H9 (cell line): ENCODE results near the gene COL27A1. TPM values are rescaled to one million over a fixed set of nuclear protein-coding genes. Genes with fewer than 3 reads are reported as not detected.

ENCODE experiments used
- DNase-seq: peaks from one replicate; pipeline ENCODE4 v3.0.0-alpha.2; 2017
- H2AFZ ChIP-seq: one replicate; pipeline ENCODE4 v1.6.1; 2013; ENCODE audit warnings: mild to moderate bottlenecking, low read length, control low read depth, moderate library complexity
- H2AK5ac ChIP-seq: 2 replicates; pipeline ENCODE4 v1.6.1; 2013; ENCODE audit warnings: low read length, control low read depth, mixed read lengths; ENCODE audit not compliant: insufficient read length
- H2BK120ac ChIP-seq: one replicate; pipeline ENCODE4 v1.6.1; 2013; ENCODE audit warnings: low read depth, mild to moderate bottlenecking, low read length, control low read depth, inconsistent platforms; ENCODE audit not compliant: poor library complexity, severe bottlenecking
- H2BK12ac ChIP-seq: 2 replicates; pipeline ENCODE4 v1.6.1; 2013; ENCODE audit warnings: low read length, control low read depth, mixed read lengths, low read depth; ENCODE audit not compliant: insufficient read length
- H2BK15ac ChIP-seq: 2 replicates; pipeline ENCODE4 v1.6.1; 2013; ENCODE audit warnings: low read depth, low read length, control low read depth
- H2BK20ac ChIP-seq: one replicate; pipeline ENCODE4 v1.6.1; 2013; ENCODE audit warnings: low read depth, mild to moderate bottlenecking, low read length, control low read depth, inconsistent platforms; ENCODE audit not compliant: poor library complexity, severe bottlenecking
- H2BK5ac ChIP-seq: 2 replicates; pipeline ENCODE4 v1.6.1; 2013; ENCODE audit warnings: low read length, control low read depth, mixed read lengths; ENCODE audit not compliant: insufficient read length
- H3K14ac ChIP-seq: 2 replicates; pipeline ENCODE4 v1.6.1; 2013; ENCODE audit warnings: low read length, control low read depth; ENCODE audit not compliant: insufficient read depth
- H3K18ac ChIP-seq: 2 replicates; pipeline ENCODE4 v1.6.1; 2013; ENCODE audit warnings: low read depth, mild to moderate bottlenecking, mixed read lengths, low read length, control low read depth; ENCODE audit not compliant: insufficient read length
- H3K23ac ChIP-seq: 2 replicates; pipeline ENCODE4 v1.6.1; 2013; ENCODE audit warnings: low read length, control low read depth, mixed read lengths, low read depth; ENCODE audit not compliant: insufficient read length
- H3K23me2 ChIP-seq: 2 replicates; pipeline ENCODE4 v1.6.1; 2013; ENCODE audit warnings: low read depth, mild to moderate bottlenecking, mixed read lengths, low read length, control low read depth; ENCODE audit not compliant: insufficient read length, poor library complexity, severe bottlenecking
- H3K27ac ChIP-seq: 2 replicates; pipeline ENCODE4 v1.5.1; 2013; ENCODE audit warnings: low read length, control low read depth, mixed read lengths, low read depth; ENCODE audit not compliant: insufficient read length
- H3K27me3 ChIP-seq: 2 replicates; pipeline ENCODE4 v1.6.1; 2013; ENCODE audit warnings: low read length, control low read depth, inconsistent platforms; ENCODE audit not compliant: insufficient read depth
- H3K4ac ChIP-seq: 2 replicates; pipeline ENCODE4 v1.6.1; 2013; ENCODE audit warnings: low read depth, mild to moderate bottlenecking, control low read depth, inconsistent platforms, low read length, moderate library complexity
- H3K4me1 ChIP-seq: 2 replicates; pipeline ENCODE4 v1.6.1; 2013; ENCODE audit warnings: low read length, control low read depth, inconsistent platforms; ENCODE audit not compliant: insufficient read depth
- H3K4me2 ChIP-seq: 2 replicates; pipeline ENCODE4 v1.6.1; 2013; ENCODE audit warnings: low read length, control low read depth, mixed read lengths; ENCODE audit not compliant: insufficient read length, insufficient read depth
- H3K56ac ChIP-seq: 2 replicates; pipeline ENCODE4 v1.6.1; 2013; ENCODE audit warnings: low read depth, mild to moderate bottlenecking, mixed read lengths, low read length, control low read depth; ENCODE audit not compliant: insufficient read length
- H3K79me1 ChIP-seq: 2 replicates; pipeline ENCODE4 v1.6.1; 2013; ENCODE audit warnings: low read depth, mild to moderate bottlenecking, moderate library complexity, low read length, control low read depth, inconsistent platforms; ENCODE audit not compliant: insufficient read depth, poor library complexity, severe bottlenecking
- H3K79me2 ChIP-seq: 2 replicates; pipeline ENCODE4 v1.6.1; 2013; ENCODE audit warnings: low read length, control low read depth, inconsistent platforms; ENCODE audit not compliant: insufficient read depth
- H3K9ac ChIP-seq: 2 replicates; pipeline ENCODE4 v1.6.1; 2013; ENCODE audit warnings: low read length, control low read depth, mixed read lengths; ENCODE audit not compliant: insufficient read length; ENCODE audit errors: extremely low read depth
- H3K9me3 ChIP-seq: one replicate; pipeline ENCODE4 v1.6.1; 2013; ENCODE audit warnings: low read depth, low read length, inconsistent platforms; ENCODE audit not compliant: control insufficient read depth
- H3T11ph ChIP-seq: one replicate; pipeline ENCODE4 v1.6.1; 2013; ENCODE audit warnings: mild to moderate bottlenecking, low read length, control low read depth, inconsistent platforms
- H4K20me1 ChIP-seq: one replicate; pipeline ENCODE4 v1.6.1; 2013; ENCODE audit not compliant: control insufficient read depth, insufficient read length, insufficient read depth
- H4K5ac ChIP-seq: 2 replicates; pipeline ENCODE4 v1.6.1; 2013; ENCODE audit warnings: low read depth, mild to moderate bottlenecking, mixed read lengths, low read length, control low read depth; ENCODE audit not compliant: insufficient read length
- H4K8ac ChIP-seq: replicated peaks from 2 replicates; pipeline ENCODE4 v1.6.1; 2013; ENCODE audit warnings: low read length, control low read depth, mixed read lengths, low read depth; ENCODE audit not compliant: insufficient read length
- H4K91ac ChIP-seq: 2 replicates; pipeline ENCODE4 v1.6.1; 2013; ENCODE audit warnings: low read depth, mild to moderate bottlenecking, moderate library complexity, mixed read lengths, low read length, control low read depth; ENCODE audit not compliant: insufficient read length
- H3K27ac Mint-ChIP-seq, 3 experiments: 2 replicates in 2 of 3; 3 replicates in 1 of 3; pipeline ENCODE4 v1.8.0; 2020 to 2021; ENCODE audit warnings: mixed read lengths in 3 of 3, mild to moderate bottlenecking in 1 of 3, moderate library complexity in 1 of 3
- H3K27me3 Mint-ChIP-seq: 2 replicates; pipeline ENCODE4 v1.8.0; 2021; ENCODE audit warnings: low read depth, mild to moderate bottlenecking, moderate library complexity, mixed read lengths
- H3K36me3 Mint-ChIP-seq, 3 experiments: 2 replicates in 2 of 3; 3 replicates in 1 of 3; pipeline ENCODE4 v1.8.0; 2020 to 2021; ENCODE audit warnings: low read depth in 3 of 3, mixed read lengths in 3 of 3; ENCODE audit not compliant: insufficient read depth in 1 of 3
- H3K4me1 Mint-ChIP-seq, 2 experiments: 2 replicates each; pipeline ENCODE4 v1.8.0; 2020; ENCODE audit warnings: mixed read lengths in 2 of 2
- H3K4me3 Mint-ChIP-seq, 2 experiments: 2 replicates in 1 of 2; 3 replicates in 1 of 2; pipeline ENCODE4 v1.8.0; 2020 to 2021; ENCODE audit warnings: mild to moderate bottlenecking in 2 of 2, mixed read lengths in 2 of 2, moderate library complexity in 1 of 2
- H3K9me3 Mint-ChIP-seq, 2 experiments: 2 replicates in 1 of 2; 3 replicates in 1 of 2; pipeline ENCODE4 v1.8.0; 2020; ENCODE audit warnings: mild to moderate bottlenecking in 2 of 2, mixed read lengths in 2 of 2, moderate library complexity in 1 of 2
- WGBS: extraction: QIAGEN DNeasy Blood & Tissue Kit; methylation state at CpG from one replicate; pipeline ENCODE4 v1.1.7; 2013; ENCODE audit warnings: missing lambda C conversion rate, low lambda C conversion rate, mixed read lengths; ENCODE audit not compliant: insufficient read length; ENCODE audit errors: extremely low coverage; 5-methylcytosine and 5-hydroxymethylcytosine counted together
- total RNA-seq: library from RNA; stranded (reverse); gene quantifications from 2 replicates; pipeline ENCODE4 v1.2.1, GENCODE V29; 2021
- TF ChIP-seq, protein P1 (sequence below): fragments of 200-600 bp; sonication (generic); conservative IDR thresholded peaks from 3 replicates; pipeline ENCODE4 v1.8.0; 2021; ENCODE audit warnings: antibody characterized with exemption, mild to moderate bottlenecking

Gene COL27A1
- total RNA-seq, 1 experiment from 2014 or later: 17.9 TPM

DNA sequence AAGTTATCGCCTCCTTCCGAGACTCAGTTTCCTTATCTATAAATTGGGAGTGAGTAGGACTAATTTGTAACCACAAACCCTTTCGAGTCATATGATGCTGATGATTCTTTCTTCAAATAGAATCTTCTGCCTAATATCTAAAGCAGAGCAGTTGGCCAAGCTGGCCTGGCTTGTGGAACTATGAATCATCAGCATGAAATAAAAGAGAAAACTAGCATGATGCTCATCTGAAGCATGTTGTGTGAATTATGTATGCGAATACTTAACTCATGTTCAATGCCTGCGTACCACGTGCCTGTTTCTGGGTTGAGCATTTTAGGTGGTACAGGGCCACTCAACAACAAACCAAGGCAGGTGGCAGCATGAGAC is 152.5 kb downstream of the COL27A1 start:
- Histone ChIP-seq H2BK15ac (no peak overlapping the region), H4K91ac (no peak overlapping the region), H3K4me2 (no peak overlapping the region), H4K20me1 (no peaks in the 10 kb centered on the region), H2BK120ac (no peak overlapping the region), H3K79me1 (no peaks in the 10 kb centered on the region), H3K27me3 (no peaks in the 10 kb centered on the region), H3K27ac (no peak overlapping the region), H2AK5ac (no peak overlapping the region), H3T11ph (no peak overlapping the region), H2BK5ac (no peak overlapping the region), H3K18ac (no peak overlapping the region), H3K56ac (no peak overlapping the region), H2AFZ (no peak overlapping the region), H2BK12ac (no peak overlapping the region), H3K9ac (no peak overlapping the region), H2BK20ac (no peak overlapping the region), H4K5ac (no peak overlapping the region), H3K9me3 (no peaks in the 10 kb centered on the region), H3K23me2 (no peaks in the 10 kb centered on the region), H3K4ac (no peak overlapping the region), H4K8ac (no peak overlapping the region), H3K23ac (no peak overlapping the region), H3K79me2 (no peaks in the 10 kb centered on the region), H3K14ac (no peak overlapping the region), H3K4me1 (no peaks in the 10 kb centered on the region)
- no peaks in the 10 kb centered on the region for H3K9me3 Mint-ChIP-seq
- H3K27ac Mint-ChIP-seq: no peak overlapping the region
- no peaks in the 10 kb centered on the region for H3K27me3 Mint-ChIP-seq
- TF ChIP-seq, protein P1, sequence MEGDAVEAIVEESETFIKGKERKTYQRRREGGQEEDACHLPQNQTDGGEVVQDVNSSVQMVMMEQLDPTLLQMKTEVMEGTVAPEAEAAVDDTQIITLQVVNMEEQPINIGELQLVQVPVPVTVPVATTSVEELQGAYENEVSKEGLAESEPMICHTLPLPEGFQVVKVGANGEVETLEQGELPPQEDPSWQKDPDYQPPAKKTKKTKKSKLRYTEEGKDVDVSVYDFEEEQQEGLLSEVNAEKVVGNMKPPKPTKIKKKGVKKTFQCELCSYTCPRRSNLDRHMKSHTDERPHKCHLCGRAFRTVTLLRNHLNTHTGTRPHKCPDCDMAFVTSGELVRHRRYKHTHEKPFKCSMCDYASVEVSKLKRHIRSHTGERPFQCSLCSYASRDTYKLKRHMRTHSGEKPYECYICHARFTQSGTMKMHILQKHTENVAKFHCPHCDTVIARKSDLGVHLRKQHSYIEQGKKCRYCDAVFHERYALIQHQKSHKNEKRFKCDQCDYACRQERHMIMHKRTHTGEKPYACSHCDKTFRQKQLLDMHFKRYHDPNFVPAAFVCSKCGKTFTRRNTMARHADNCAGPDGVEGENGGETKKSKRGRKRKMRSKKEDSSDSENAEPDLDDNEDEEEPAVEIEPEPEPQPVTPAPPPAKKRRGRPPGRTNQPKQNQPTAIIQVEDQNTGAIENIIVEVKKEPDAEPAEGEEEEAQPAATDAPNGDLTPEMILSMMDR: no peak
- H3K4me1 Mint-ChIP-seq: peaks cover 4 to 7% of the 10 kb centered on the region in 2 experiments; a peak in 3 of 4 replicates
- H3K36me3 Mint-ChIP-seq: peaks cover 0 to 7% (median 0%) of the 10 kb centered on the region in 3 experiments; a peak in 3 of 7 replicates
- H3K4me3 Mint-ChIP-seq: no peak overlapping the region
- no peak for DNase-seq
- WGBS: no CpG with 5 or more reads among the region's 6 CpGs
